ENCODE results near the gene SLC22A5.

SLC22A5 gene

DNA sequence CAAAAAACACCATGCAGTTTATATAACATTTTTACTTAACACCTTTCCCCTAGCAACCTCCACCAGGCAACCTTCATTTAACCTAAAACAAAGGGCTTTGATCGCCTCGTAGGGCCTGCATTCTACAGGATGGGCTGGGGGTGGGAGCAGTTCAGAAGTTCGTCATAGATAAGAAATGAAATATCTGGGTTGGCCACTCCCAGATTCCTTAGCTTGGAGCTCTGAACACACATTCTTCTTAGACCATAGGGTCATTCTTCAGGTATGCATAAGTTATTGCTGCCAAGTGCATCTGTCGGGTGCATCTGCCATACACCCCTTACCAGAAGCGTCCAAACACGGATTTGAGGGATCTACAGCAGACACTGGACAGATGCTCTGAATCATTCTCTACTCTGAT, 4.3 kb upstream of the SLC22A5 start:
- DNase-seq (ENCODE audit: low read depth), result no peak

DNA sequence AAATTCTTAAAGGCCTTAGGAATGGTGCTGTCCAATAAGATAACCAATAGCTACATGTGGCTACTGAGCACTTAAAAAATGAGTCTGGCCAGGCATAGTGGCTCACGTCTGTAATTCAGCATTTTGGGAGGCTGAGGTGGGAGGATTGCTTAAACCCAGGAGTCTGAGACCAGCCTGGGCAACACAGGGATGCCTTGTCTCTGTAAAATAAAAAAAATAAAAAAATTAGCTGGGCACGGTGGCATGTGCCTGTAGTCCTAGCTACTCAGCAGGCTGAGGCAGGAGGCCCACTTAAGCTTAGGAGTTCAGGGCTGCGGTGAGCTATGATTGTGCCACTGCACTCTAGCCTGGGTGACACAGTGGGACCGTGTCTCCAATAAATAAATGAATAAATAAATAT, 1.3 kb upstream of the SLC22A5 start:
- DNase-seq (ENCODE audit: low read depth), result no peak

DNA sequence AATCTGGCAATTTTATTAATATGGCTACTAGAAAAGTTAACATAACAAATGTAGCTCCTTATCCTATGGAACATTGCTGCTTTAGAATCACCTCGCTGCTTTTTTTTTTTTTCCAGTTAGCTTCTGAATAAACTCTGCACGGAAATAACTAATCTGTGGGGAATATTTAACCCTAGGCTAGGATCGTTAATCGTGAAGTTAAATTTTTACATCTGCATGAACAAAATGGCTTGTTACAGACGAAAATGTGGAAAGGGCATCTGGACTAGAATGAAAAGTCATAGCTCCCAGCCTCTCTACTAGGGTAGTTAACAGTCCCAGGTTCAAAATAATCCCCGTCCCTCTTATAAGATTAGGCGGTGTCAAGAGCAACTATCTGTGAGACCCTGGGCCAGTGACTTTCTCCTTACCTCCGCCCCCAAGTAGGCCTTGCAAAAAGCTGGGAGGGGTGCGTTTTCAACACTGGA, 470 bp upstream of the SLC22A5 start:
- no peak for DNase-seq (ENCODE audit: low read depth)

DNA sequence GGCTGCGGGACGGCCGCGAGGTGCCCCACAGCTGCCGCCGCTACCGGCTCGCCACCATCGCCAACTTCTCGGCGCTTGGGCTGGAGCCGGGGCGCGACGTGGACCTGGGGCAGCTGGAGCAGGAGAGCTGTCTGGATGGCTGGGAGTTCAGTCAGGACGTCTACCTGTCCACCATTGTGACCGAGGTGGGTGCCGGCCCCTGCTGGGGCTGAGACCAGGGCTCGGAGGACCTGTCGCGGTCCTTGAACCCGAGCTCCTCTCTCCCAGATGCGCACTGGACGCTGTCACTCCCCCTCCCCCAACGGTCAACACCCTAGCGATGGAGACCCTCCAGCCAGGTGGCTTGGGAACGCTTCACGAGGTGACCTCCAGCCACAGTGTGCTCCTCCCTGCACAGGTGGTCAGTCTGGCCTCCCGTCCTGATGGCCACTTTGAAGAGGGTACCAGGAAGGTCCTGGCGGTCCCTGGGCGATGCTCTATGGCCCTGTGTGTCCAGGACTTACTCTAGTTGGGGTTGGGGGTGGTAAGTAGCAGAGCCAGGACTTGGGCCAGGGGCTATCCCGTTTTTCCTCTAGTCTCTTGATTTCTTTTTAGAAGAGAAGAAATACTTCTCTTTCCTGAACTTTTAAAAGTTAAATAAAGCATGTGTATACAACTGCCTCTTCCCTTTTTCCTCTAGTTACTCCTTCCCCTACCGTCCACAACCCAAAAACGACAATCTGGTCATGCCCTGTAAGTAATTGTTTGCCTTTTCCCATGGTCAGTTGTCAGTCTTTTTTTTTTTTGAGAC, 866 bp downstream of the SLC22A5 start:
- DNase-seq (ENCODE audit: low read depth), result no peak

DNA sequence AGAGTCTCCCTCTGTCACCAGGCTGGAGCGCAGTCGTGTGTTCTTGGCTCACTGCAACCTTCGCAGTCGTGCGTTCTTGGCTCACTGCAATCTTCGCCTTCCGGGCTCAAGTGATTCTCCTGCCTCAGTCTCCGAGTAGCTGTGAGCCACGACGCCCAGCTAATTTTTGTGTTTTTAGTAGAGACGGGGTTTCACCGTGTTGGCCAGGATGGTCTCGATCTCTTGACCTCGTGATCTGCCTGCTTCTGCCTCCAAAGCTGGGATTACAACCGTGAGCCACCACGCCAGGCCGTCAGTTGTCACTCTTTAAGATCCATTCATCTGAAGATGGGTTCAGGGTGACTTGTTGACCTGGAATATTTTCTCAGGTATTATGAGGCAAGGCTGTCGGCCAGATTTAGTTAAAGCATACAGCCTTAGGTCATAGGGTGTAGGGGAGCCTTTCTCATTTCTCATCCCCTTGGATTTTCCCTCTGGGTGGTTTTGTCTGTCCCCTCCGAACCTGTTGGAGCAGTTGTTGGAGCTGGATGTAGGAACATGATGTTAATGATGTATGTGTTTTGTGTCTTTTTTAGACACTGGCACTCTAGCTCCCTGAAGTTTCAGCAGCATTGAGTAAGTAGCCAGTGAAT, 1.6 kb downstream of the SLC22A5 start:
- no peak for DNase-seq (ENCODE audit: low read depth)

DNA sequence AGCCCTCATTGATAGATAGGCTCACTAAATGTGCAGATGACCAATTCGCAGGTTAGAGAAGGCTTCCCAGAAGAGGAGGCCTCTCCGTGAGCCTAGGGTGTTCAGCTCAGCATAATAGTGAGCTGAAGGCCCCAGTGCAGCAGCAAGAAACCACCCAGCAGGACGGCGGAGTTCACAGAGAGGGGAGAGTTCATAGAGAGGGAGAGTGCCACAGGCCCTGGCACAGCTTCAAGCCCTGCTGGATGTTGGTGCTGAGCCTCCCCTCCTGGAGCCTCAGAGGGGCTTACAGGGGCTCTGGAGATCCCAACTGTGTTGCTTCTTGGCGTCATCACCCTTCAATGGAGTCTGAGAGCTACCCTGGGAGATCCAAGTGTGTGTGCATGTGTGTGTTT, 2.1 kb downstream of the SLC22A5 start:
- no peak for DNase-seq (ENCODE audit: low read depth)

DNA sequence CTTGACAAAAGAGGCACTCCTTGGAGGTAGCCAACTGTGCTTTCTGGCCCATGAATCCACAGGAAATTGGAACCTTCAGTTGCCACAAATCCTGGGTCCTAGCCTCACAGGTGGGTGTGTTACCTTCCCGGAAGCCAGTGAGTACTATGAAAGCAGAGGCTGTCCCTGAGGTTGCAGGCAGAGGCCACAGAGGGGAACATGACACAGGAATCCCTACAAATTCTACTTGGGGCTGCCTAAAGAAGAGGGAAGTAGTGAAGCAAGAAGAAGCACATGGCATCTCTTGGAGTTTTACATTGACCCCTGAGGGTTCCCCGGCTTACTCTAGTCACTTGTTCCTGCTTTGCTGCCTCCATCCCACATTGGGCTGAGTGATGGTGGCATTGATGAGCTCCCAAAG, 2.6 kb downstream of the SLC22A5 start:
- DNase-seq (ENCODE audit: low read depth), result no peak

DNA sequence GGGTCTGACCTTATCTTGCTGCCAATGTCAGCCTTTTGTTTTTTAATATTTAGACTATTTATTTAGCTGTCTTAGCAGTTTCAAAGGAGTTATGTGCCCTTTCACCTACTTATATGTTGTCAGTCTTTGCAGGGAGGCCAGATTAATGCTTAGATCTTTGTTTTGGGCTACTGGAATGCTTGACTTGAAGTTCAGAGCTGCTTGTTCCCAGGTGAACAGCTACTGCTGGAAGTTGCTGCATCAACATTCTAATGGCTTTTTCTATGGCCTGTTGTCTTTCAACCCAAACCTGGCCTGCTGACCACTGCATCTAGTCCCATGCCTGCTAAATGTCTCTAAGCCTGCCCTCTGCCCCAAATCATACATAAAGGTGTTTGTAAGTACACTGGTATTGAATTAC, 3.0 kb downstream of the SLC22A5 start:
- DNase-seq (ENCODE audit: low read depth), result no peak

DNA sequence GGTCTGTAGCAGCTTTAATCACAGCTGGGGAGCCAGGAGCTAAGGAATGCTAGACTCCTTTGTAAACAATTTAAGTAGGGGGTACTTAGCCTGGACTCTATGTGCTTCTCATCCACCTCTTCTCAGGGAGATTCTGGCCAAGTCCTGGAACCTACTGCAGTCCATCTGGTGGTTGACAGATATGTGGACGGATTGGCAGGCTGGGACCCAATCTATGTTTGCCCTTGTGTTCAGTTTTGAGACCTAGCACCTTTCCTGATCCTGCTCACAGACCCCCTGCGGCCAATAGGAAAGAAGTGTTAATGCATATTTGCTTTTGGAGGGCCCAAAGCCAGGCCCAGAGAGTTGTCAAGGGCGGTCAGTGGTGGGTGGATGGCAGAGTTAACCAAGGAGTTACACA, 6.4 kb downstream of the SLC22A5 start:
- DNase-seq (ENCODE audit: low read depth), result no peak

DNA sequence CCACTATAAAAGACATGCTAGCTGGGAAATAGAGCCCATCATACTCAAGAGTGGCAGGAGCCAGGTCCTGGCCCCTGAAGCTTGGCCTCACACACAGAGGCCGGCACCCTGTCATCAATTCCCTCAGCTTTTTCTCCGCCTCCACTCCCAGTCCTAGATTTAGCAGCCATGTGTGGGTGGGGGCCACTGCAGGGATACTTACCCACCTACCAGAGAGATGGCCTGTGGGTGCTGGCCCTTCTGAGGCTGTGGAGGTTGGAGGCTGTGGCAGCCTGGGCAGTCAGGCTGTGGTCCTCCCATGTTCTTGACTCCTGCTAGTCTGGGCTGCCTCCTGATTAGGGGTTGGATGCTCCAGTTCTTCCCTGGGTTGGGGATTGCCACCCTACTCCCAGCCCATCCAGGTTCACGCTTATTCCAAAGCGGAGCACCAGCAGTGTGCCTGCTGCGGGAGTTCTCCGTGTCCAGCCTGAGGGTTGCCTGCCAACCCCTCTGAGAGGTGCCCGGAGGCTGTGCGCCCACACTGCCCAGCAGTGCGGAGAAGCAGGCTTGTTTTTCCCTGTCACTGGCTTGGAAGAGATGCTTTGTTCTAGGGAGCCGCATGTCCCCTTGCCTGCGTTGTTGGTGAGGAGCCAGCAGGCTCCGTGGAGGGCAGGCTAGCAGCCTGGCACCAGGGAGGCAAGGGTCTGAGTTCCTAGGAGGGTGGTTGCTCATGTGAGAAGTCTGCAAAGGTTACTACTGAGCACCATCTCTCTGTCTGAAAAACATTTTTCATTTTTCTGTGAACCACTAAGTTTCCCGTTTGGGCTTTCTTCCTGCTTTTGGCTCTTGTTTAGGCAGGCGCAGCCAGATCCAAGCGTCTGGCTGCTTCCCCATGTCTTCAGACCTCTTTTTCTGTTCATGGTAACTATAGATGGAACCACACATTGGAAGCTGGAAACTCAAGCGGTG, 7.5 kb downstream of the SLC22A5 start:
- no peak for DNase-seq (ENCODE audit: low read depth)

DNA sequence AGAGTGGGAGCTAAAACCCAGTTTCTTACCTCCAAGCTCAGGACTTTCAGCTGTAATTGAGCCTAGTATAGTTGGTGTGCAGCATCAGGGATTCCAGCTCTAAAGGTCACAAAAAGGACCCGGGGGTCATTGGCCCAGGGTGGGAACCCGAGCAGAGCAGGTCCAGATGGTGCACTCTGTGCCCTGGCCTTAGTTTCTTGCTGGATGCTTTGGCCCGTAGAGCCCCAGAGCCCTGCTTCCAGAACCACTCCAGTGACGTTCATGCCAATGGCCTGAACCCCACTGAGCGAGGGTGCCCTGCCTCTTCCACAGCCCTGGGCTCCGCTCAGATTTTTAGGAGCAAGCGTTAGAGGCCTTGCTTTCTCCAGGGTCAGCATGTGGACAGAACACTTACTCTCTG, 8.2 kb downstream of the SLC22A5 start:
- DNase-seq (ENCODE audit: low read depth), result no peak

DNA sequence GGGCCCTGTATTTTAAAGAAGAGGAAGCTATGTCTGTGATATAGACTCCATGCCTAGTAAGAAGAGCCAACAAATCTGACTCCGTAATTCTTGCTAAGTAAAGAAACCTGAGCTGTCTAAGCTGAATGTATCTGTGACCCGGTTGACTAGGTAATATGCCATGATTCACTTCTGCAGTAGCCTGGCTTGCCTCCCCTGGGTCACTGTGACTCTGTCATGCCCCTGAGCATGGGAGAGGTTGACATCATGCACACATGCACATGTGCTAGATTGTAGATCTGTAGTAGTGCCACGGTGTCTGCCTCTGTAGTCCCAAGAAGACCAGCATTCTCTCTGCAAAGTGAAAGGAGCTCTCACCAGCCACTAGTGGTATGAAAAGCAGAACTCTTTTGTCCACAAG, 9.1 kb downstream of the SLC22A5 start:
- no peak for DNase-seq (ENCODE audit: low read depth)

DNA sequence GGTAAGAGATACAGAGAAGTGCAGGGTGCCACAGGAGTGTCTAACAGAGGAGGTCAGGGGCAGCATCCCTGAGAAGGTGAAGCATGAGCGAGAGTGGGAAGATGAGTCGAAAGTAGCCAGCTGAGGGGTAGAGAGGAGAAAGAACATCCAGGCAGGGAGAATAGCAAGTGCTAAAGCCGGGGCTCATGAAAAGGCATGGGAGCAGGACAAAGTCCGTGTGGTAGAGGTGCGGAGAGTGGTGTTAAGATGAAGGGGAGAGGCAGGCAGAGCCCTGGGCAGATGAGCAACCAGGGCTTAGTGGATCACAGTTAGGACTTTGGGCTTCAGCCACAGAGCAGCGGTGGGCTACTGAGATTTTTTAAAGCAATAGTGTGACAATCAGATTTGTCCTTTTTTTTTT, 10.5 kb downstream of the SLC22A5 start:
- no peak for DNase-seq (ENCODE audit: low read depth)

DNA sequence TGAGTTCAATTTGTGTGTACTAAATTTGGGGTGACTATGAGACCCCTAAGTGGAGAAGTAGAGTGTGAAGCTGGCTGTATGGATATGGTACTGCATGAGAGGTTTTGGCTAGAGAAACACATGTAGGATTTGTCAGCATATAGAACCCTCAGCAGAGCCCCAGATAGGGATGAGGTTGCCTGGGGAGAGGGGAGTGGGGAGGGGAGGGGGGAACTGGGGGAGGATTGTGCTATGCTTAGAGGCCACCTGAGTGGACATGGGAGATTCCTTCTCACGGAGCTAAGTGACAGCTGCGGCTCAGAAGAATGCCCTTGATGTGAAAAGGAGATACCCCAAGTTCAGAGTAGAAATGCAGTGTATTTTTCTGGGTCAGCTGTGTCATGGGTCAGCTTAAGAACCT, 11.2 kb downstream of the SLC22A5 start:
- DNase-seq (ENCODE audit: low read depth), result no peak

DNA sequence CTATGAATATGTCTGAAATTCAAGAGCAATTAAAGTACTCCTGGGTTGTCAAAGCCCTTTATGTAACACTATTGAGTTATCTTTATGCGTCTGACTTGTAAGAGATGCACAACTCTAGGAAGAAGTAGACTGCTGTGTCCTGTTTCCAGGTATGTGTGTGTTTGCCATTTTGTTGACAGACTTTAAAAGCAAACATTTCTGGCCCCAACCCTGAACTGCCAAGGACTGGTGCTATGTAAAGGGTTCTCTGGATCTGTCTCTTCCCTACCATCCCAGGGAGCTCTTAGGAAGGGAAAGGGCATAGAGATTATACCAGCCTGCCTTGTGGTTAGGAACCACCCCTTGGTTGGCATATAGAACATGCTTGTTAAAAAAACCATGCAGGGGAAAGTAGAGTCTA, 12.1 kb downstream of the SLC22A5 start:
- no peak for DNase-seq (ENCODE audit: low read depth)

DNA sequence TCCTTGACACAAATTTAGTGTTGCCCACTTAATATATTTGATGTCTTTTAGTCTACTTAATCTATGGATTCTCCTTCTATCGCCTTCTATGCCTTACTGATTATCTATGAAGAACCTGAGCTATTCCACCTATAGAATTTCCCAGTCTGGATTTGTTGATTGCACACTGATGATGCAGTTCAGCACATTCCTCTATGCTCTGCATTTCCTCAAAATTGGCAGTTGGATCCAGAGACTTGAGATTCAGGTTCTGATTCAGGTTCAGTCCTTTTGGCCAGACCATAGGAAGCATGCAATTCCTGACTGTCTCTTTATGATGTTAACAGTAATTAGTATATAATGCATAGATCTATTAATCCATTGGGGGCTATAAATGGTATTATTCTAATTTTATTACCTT, 13.8 kb downstream of the SLC22A5 start:
- DNase-seq (ENCODE audit: low read depth), result no peak

DNA sequence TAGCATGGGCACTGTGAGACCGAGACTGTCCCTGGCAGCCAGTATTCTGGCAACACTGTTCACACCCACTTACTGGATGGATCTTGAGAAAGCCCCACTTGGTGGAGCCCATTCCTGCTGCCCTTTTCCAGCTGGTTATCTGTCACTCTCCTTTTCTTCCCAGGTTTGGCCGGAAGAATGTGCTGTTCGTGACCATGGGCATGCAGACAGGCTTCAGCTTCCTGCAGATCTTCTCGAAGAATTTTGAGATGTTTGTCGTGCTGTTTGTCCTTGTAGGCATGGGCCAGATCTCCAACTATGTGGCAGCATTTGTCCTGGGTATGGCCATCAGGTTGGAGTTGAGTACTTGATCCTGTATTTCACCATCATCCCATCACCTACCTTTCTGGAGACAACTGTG, 14.5 kb downstream of the SLC22A5 start:
- no peak for DNase-seq (ENCODE audit: low read depth)

DNA sequence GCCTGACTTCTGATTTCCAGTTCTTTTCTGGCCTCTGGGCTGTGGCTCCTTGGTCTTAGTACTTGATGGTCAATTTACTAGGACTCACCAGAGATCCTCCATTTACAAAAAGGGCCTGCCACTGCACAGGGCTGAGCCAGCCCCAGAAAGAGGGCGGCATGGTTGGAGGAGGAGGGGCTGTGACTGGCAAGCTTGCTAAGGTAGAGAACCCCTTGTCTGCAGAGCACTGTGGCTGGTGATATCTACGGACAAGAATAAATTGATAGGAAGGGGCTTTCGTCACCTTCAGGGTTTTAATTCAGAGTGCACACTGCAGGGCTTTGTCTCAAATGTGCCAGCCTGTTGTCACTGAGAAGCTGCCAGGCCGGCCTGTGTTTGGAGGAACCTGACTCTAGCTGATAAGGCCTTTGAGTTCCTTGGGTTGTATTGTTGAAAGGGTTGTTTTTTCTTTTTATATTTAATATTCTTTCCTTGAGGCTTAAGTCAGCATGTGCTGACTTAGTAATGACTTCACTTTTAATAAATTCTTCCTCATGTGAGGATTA, 15.1 kb downstream of the SLC22A5 start:
- DNase-seq (ENCODE audit: low read depth), result no peak

DNA sequence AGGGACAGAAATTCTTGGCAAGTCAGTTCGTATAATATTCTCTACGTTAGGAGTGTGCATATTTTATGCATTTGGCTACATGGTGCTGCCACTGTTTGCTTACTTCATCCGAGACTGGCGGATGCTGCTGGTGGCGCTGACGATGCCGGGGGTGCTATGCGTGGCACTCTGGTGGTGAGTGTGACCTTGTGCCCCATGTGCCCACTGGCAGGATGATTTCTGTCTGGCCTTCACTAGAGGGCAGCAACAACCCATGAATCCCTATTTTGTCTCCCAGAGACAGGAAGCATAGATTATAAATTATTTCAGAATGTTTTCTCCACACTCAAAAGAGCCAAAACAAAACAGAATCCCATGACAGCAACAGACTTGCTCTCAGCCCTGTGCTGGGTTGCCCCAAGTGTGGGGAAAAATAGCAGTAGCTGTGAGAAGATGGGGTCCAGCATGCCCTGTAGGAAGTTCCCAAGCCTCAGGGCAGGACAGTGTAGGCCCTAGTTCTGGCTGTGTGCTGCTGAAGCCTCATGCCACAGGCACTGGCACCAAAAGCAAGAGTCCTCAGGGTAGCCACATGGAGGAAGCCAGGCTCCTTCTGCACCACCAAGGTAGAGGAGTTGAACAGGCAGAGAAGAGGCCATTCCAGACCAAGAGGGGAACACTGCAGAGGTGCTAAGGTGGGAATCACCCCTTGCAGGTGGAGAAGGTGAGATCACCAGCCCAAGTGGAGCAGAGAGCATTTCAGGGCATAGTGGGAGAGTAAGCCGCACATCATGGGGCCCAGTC, 16.0 kb downstream of the SLC22A5 start:
- DNase-seq (ENCODE audit: low read depth), result peak; percentile 39

DNA sequence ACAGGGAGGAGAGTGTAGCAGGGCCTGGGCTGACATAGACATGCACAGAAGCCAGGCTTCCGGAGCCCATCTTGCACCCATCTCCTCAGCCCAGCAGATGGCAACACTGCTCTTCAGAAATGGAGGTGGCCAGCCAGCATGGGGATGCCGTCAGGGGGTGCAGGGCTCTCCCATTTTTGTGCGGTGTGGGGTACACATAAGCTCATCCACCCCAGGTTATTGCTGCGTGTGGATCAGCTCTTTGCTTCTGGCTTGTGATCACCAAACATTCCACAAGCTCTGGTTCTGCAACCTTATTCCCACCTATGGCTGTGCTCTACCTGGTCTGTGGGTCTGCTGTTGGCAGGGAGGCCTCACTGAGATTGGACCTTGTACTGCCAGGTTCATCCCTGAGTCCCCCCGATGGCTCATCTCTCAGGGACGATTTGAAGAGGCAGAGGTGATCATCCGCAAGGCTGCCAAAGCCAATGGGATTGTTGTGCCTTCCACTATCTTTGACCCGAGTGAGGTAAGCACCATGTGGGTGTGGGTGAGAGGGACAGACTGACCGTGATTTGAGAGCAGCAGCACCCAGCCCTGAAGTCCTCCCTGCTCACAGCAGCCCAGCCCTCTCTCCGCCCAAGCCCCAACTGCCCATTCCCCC, 17.3 kb downstream of the SLC22A5 start:
- peak; percentile 62 for DNase-seq (ENCODE audit: low read depth)

DNA sequence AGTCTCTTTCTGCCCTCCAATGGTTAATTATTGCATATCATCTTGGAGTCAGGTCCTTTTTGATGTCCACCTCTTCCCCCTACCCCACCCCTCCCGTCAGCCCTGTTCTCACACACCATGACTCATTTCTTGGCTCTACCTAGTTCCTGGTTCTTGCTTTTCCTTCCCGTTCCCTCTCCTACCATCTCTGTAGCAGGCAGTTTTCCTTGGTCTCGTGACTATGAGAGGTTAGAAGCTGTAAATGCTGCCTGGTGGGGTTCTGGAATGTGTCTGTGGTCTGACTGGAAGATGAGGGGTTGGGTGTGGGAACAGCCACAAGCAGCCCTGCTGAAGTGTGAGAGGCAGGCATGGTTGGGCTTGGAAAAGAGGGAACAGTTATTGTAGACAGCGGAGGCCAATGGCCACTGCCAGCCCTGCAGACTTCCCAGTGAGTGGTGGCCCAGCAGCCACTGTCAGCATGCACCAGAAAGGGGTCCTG, 18.2 kb downstream of the SLC22A5 start:
- DNase-seq (ENCODE audit: low read depth), result no peak

All from stimulated activated CD8-positive, alpha-beta memory T cell treated with anti-CD3 and anti-CD28 coated beads, Interleukin-12 subunit alpha, Interleukin-12 subunit beta, amount 100 ng/mL, for 1 hour (primary cell).